IMR-90 (cell line): ENCODE data around the gene MPI.

ENCODE experiments used
- CHD1 ChIP-seq: IDR thresholded peaks from 2 replicates; pipeline ENCODE4 v1.6.1; 2012; ENCODE audit warnings: low read depth, low read length, improper control_type of control experiment
- CTCF ChIP-seq: conservative IDR thresholded peaks from 2 replicates; pipeline ENCODE4 v1.5.1; 2012; ENCODE audit warnings: mild to moderate bottlenecking, low read depth, low read length, improper control_type of control experiment
- POLR2A ChIP-seq: IDR thresholded peaks from 2 replicates; pipeline ENCODE4 v1.6.1; 2012; ENCODE audit warnings: mild to moderate bottlenecking, low read depth, low read length
- SMC3 ChIP-seq: fragments of 150-350 bp; IDR thresholded peaks from 2 replicates; pipeline ENCODE4 v1.6.1; 2016; ENCODE audit warnings: low read depth, mild to moderate bottlenecking, antibody characterized with exemption, low read length, moderate library complexity

- TF ChIP-seq POLR2A (no peak), CTCF (no peak), CHD1 (no peak), SMC3 (no peak)
Observed at GRCh38 chr15:74920456-74920855, 30.6 kb downstream of the MPI start.
